CD8-positive, alpha-beta memory T cell (primary cell): Measurements from ENCODE around the gene TSPAN18. TPM values are rescaled to one million over a fixed set of nuclear protein-coding genes. Genes with fewer than 3 reads are reported as not detected.
A peak's percentile ranks its signal among the peaks of the same experiment; 100 is the strongest.

ENCODE experiments used
- CTCF ChIA-PET: fragments of 350-600 bp; sonication (Branson Sonifier 250); formaldehyde crosslinking; loops from one replicate; lab custom pipeline; 2021; ENCODE audit warnings: antibody characterized with exemption; lab: Charles Lee
- POLR2A ChIA-PET: fragments of 350-600 bp; sonication (Branson Sonifier 250); formaldehyde crosslinking; loops from one replicate; lab custom pipeline; 2021; ENCODE audit warnings: antibody characterized with exemption; lab: Charles Lee
- DNase-seq, 5 donors: peaks; one replicate each; pipeline versions ENCODE4 v3.0.0 to v3.0.0-alpha.2; 2020 to 2022; ENCODE audit warnings: mixed read lengths in 1 of 5
- H3K27ac ChIP-seq: one replicate; pipeline ENCODE4 v1.7.0; 2013; ENCODE audit warnings: low read depth, mild to moderate bottlenecking, low read length, moderate library complexity
- H3K27me3 ChIP-seq: 2 replicates; pipeline ENCODE4 v1.7.0; 2013; ENCODE audit warnings: low read length, mild to moderate bottlenecking; ENCODE audit not compliant: insufficient read depth, poor library complexity, severe bottlenecking
- H3K36me3 ChIP-seq: 2 replicates; pipeline ENCODE4 v1.7.0; 2013; ENCODE audit warnings: mild to moderate bottlenecking, low read length, moderate library complexity; ENCODE audit not compliant: insufficient read depth
- H3K4me1 ChIP-seq: 2 replicates; pipeline ENCODE4 v1.7.0; 2013; ENCODE audit warnings: mild to moderate bottlenecking, low read length, moderate library complexity; ENCODE audit not compliant: insufficient read depth
- H3K4me3 ChIP-seq: 2 replicates; pipeline ENCODE4 v1.7.0; 2013; ENCODE audit warnings: mild to moderate bottlenecking, low read length
- H3K9me3 ChIP-seq: 2 replicates; pipeline ENCODE4 v1.7.0; 2013; ENCODE audit warnings: mild to moderate bottlenecking, low read length
- H3K27ac Mint-ChIP-seq, 8 donors: one replicate each; pipeline ENCODE4 v1.8.0; 2020 to 2021; ENCODE audit warnings: mixed read lengths in 8 of 8, mild to moderate bottlenecking in 6 of 8, inconsistent platforms in 3 of 8, moderate library complexity in 3 of 8
- H3K27me3 Mint-ChIP-seq, 2 donors: one replicate each; pipeline ENCODE4 v1.8.0; 2020 to 2021; ENCODE audit warnings: mixed read lengths in 2 of 2, mild to moderate bottlenecking in 1 of 2, moderate library complexity in 1 of 2
- H3K36me3 Mint-ChIP-seq, 3 donors: one replicate each; pipeline ENCODE4 v1.8.0; 2020 to 2021; ENCODE audit warnings: mixed read lengths in 3 of 3, inconsistent platforms in 1 of 3, mild to moderate bottlenecking in 1 of 3
- H3K4me1 Mint-ChIP-seq, 3 donors: one replicate each; pipeline ENCODE4 v1.8.0; 2020 to 2021; ENCODE audit warnings: mixed read lengths in 3 of 3, inconsistent platforms in 1 of 3, mild to moderate bottlenecking in 1 of 3
- H3K4me3 Mint-ChIP-seq, 7 donors: one replicate each; pipeline ENCODE4 v1.8.0; 2020 to 2021; ENCODE audit warnings: mixed read lengths in 7 of 7, mild to moderate bottlenecking in 6 of 7, moderate library complexity in 4 of 7, inconsistent platforms in 2 of 7
- H3K9me3 Mint-ChIP-seq, 5 donors: one replicate each; pipeline ENCODE4 v1.8.0; 2020 to 2022; ENCODE audit warnings: mixed read lengths in 5 of 5, mild to moderate bottlenecking in 3 of 5, moderate library complexity in 2 of 5, inconsistent platforms in 1 of 5
- polyA plus RNA-seq: library from polyadenylated mRNA; unstranded; fragments of 300-500 nt; fragmentation: Illumina TruSeq; gene quantifications from one replicate; pipeline ENCODE4 v1.2.3, GENCODE V29; 2021
- total RNA-seq, 2 experiments: library from RNA; stranded (reverse); gene quantifications; one replicate each; pipeline ENCODE4 v1.2.3, GENCODE V29; 2021

The TSPAN18 gene
- total and polyA plus RNA-seq, 3 experiments from 2014 or later: 0.60 to 15.1 (median 1.2) TPM

GRCh38 chr11:44903518-44903917, 176.8 kb downstream of the TSPAN18 start:
- Mint-ChIP-seq H3K4me1 (no peaks in the 10 kb centered on the region), H3K4me3 (no peak overlapping the region), H3K27me3 (peaks cover 0 to 2% of the 10 kb centered on the region in 2 donors), H3K27ac (no peak overlapping the region), H3K36me3 (peaks cover 4 to 10% (median 9%) of the 10 kb centered on the region in 3 donors), H3K9me3 (no peaks in the 10 kb centered on the region)
- Histone ChIP-seq H3K9me3 (no peaks in the 10 kb centered on the region), H3K4me1 (no peaks in the 10 kb centered on the region), H3K27ac (no peak overlapping the region), H3K36me3 (no peaks in the 10 kb centered on the region), H3K27me3 (no peaks in the 10 kb centered on the region), H3K4me3 (no peak overlapping the region)
- ChIA-PET POLR2A (no interaction called here), CTCF (interaction anchor here (1.6 kb wide), 1 partner anchor 281 kb away, joined by 4 read pairs; no protein-coding TSS in a partner anchor)
- no peak for DNase-seq

GRCh38 chr11:44904261-44905020, 177.7 kb downstream of the TSPAN18 start:
- Histone ChIP-seq H3K9me3 (no peaks in the 10 kb centered on the region), H3K4me3 (no peak overlapping the region), H3K27ac (no peak overlapping the region), H3K4me1 (no peaks in the 10 kb centered on the region), H3K27me3 (no peaks in the 10 kb centered on the region), H3K36me3 (no peaks in the 10 kb centered on the region)
- no peak for DNase-seq
- no peaks in the 10 kb centered on the region for H3K9me3 Mint-ChIP-seq
- peak overlapping the region in 1 of 8 donors; percentile 24 for H3K27ac Mint-ChIP-seq
- peaks cover 0 to 6% (median 4%) of the 10 kb centered on the region in 3 donors for H3K36me3 Mint-ChIP-seq
- H3K27me3 Mint-ChIP-seq: peaks cover 0 to 2% of the 10 kb centered on the region in 2 donors
- H3K4me3 Mint-ChIP-seq: no peak overlapping the region
- CTCF ChIA-PET: interaction anchor here (1.6 kb wide), 1 partner anchor 282 kb away, joined by 4 read pairs; no protein-coding TSS in a partner anchor
- no peaks in the 10 kb centered on the region for H3K4me1 Mint-ChIP-seq
- POLR2A ChIA-PET: no interaction called here

GRCh38 chr11:44905131-44905866, 178.5 kb downstream of the TSPAN18 start:
- Histone ChIP-seq H3K4me3 (no peak overlapping the region), H3K27me3 (no peaks in the 10 kb centered on the region), H3K36me3 (no peaks in the 10 kb centered on the region), H3K9me3 (no peaks in the 10 kb centered on the region), H3K4me1 (no peaks in the 10 kb centered on the region), H3K27ac (no peak overlapping the region)
- Mint-ChIP-seq H3K27me3 (peaks cover 0 to 2% of the 10 kb centered on the region in 2 donors), H3K9me3 (no peaks in the 10 kb centered on the region), H3K4me3 (no peak overlapping the region), H3K36me3 (peaks cover 0 to 2% (median 2%) of the 10 kb centered on the region in 3 donors), H3K27ac (no peak overlapping the region), H3K4me1 (no peaks in the 10 kb centered on the region)
- DNase-seq: no peak
- ChIA-PET POLR2A (no interaction called here), CTCF (interaction anchor here (1.6 kb wide), 1 partner anchor 283 kb away, joined by 4 read pairs; no protein-coding TSS in a partner anchor)

DNA sequence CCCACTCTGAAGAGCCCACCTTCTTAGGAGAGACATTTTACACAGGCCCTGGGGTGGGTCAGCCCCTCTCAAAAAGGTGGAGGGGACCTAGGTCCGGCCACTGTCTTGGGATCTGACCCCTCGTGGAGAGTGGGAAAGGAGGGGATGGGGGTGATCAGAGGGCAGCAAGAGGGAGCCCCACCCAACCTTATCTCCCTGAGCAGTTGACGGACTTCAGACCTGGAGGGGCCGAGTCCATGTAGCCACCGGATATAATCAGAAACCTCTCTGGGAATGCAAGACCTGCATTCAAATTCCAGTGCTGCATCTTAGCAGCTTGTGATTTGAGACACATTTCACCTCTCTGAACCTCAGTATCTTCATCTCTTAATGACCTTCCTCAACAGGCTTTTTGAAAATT, 179.9 kb downstream of the TSPAN18 start:
- Histone ChIP-seq H3K27ac (no peak overlapping the region), H3K4me1 (no peaks in the 10 kb centered on the region), H3K9me3 (no peaks in the 10 kb centered on the region), H3K27me3 (no peaks in the 10 kb centered on the region), H3K4me3 (no peak overlapping the region), H3K36me3 (no peaks in the 10 kb centered on the region)
- ChIA-PET CTCF (interaction anchor here (1.3 kb wide), 1 partner anchor 289 kb away, joined by 3 read pairs; no protein-coding TSS in a partner anchor), POLR2A (no interaction called here)
- Mint-ChIP-seq H3K9me3 (no peaks in the 10 kb centered on the region), H3K4me3 (no peak overlapping the region), H3K27ac (peak overlapping the region in 1 of 8 donors; percentile 72), H3K36me3 (peaks cover 0 to 2% (median 2%) of the 10 kb centered on the region in 3 donors), H3K27me3 (peaks cover 0 to 2% of the 10 kb centered on the region in 2 donors), H3K4me1 (peaks cover 3 to 7% (median 6%) of the 10 kb centered on the region in 3 donors)
- no peak for DNase-seq

DNA sequence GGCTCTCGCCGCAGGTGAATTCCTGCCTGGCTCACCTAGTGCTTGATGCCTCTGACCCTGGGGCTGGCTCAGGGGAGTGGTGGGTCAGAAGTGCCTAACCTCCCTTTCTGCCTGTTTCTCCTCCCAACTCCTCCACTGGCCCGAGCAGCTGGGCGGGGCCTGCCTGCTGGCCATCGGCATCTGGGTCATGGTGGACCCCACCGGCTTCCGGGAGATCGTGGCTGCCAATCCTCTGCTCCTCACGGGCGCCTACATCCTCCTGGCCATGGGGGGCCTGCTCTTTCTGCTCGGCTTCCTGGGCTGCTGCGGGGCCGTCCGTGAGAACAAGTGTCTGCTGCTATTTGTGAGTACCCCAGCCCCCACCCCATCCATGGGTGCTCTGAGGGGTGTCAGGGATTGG, 182.8 kb downstream of the TSPAN18 start:
- Mint-ChIP-seq H3K4me1 (peaks cover 3 to 7% (median 6%) of the 10 kb centered on the region in 3 donors), H3K4me3 (no peak overlapping the region), H3K9me3 (no peaks in the 10 kb centered on the region), H3K27me3 (peaks cover 0 to 5% of the 10 kb centered on the region in 2 donors), H3K36me3 (peaks cover 0 to 2% (median 2%) of the 10 kb centered on the region in 3 donors), H3K27ac (peak overlapping the region in 1 of 8 donors; percentile 28)
- Histone ChIP-seq H3K36me3 (no peaks in the 10 kb centered on the region), H3K27ac (no peak overlapping the region), H3K4me1 (no peaks in the 10 kb centered on the region), H3K9me3 (no peaks in the 10 kb centered on the region), H3K27me3 (no peaks in the 10 kb centered on the region), H3K4me3 (no peak overlapping the region)
- ChIA-PET CTCF (interaction anchor here (2.5 to 3.0 kb wide), 2 partner anchors 15 to 289 kb away, joined by 9 to 10 read pairs; no protein-coding TSS in a partner anchor), POLR2A (no interaction called here)
- DNase-seq: no peak

- peaks cover 0 to 2% (median 2%) of the 10 kb centered on the region in 3 donors for H3K36me3 Mint-ChIP-seq
- no peaks in the 10 kb centered on the region for H3K36me3 ChIP-seq
- H3K27ac ChIP-seq: no peak overlapping the region
- peak overlapping the region in 1 of 8 donors; percentile 57 for H3K27ac Mint-ChIP-seq
- H3K9me3 Mint-ChIP-seq: no peaks in the 10 kb centered on the region
- H3K4me3 ChIP-seq: no peak overlapping the region
- ChIA-PET CTCF (interaction anchor here (0.7 to 3.0 kb wide), 34 partner anchors 8 to 624 kb away, joined by 3 to 22 read pairs (median 6); partner anchors contain the start of gene CD82), POLR2A (no interaction called here)
- DNase-seq: no peak
- peaks cover 0 to 5% of the 10 kb centered on the region in 2 donors for H3K27me3 Mint-ChIP-seq
- H3K4me3 Mint-ChIP-seq: no peak overlapping the region
- no peaks in the 10 kb centered on the region for H3K27me3 ChIP-seq
- no peaks in the 10 kb centered on the region for H3K9me3 ChIP-seq
- H3K4me1 ChIP-seq: no peaks in the 10 kb centered on the region
- H3K4me1 Mint-ChIP-seq: peaks cover 3 to 7% (median 6%) of the 10 kb centered on the region in 3 donors
These were observed 183.8 kb downstream of the TSPAN18 start for GRCh38 chr11:44910591-44910990.

DNA sequence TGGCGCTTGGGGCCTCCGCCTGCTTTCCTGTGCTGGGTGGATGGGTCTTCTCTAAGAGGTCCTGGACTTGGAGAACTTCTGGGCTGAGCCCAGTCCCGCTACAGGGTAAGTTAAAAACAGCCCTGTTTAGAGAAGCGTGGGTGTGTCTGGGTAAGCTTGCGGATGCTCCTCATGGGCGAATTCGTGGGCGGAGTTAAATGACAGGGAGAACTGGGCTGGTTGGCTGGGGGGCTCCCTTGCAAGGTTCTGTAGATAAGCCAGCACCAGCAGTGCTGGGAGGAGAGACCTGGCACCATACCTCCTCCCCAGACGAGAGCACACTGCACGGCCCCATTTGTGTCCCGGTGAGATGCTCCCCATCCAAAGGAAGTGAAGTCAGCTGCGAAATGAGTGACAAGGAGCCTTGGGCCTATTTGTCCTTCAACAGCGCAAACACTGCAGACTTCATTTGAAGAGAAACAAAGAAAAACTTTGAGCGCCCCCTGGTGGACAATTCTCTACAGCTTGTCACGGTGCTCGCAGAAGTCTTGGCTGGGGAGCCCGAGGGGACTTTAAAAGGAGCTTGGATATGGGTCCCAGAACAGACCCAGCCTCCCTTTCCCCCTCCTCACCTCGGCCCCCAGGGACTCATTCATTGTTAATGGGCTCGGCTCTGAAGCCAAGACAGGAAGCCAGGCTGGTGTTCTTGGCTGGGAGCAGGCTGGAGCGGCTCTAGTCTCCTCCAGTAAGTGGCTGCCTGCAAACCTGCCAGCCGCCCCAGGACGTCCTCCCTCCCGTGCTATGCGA, 184.5 kb downstream of the TSPAN18 start:
- H3K36me3 Mint-ChIP-seq: peaks cover 0 to 2% (median 2%) of the 10 kb centered on the region in 3 donors
- Histone ChIP-seq H3K4me1 (no peaks in the 10 kb centered on the region), H3K36me3 (no peaks in the 10 kb centered on the region), H3K27me3 (no peaks in the 10 kb centered on the region), H3K4me3 (no peak overlapping the region), H3K9me3 (no peaks in the 10 kb centered on the region), H3K27ac (no peak overlapping the region)
- H3K4me1 Mint-ChIP-seq: peaks cover 3 to 7% (median 6%) of the 10 kb centered on the region in 3 donors
- DNase-seq: peak; percentile 66 to 83 (median 74)
- H3K27ac Mint-ChIP-seq: no peak overlapping the region
- no peaks in the 10 kb centered on the region for H3K9me3 Mint-ChIP-seq
- POLR2A ChIA-PET: no interaction called here
- H3K4me3 Mint-ChIP-seq: no peak overlapping the region
- CTCF ChIA-PET: interaction anchor here (0.7 to 3.0 kb wide), 42 partner anchors 9 to 625 kb away, joined by 3 to 22 read pairs (median 5); partner anchors contain the start of gene CD82
- peaks cover 0 to 5% of the 10 kb centered on the region in 2 donors for H3K27me3 Mint-ChIP-seq
